Measurements from ENCODE around the gene YWHAE. TPM values are rescaled to one million over a fixed set of nuclear protein-coding genes. Genes with fewer than 3 reads are reported as not detected.
"Not testable (repeated sequence)": the region's sequence is repeated elsewhere in the genome, so short reads cannot be mapped to it uniquely, and the experiment has no call there.

The YWHAE gene
- total RNA-seq (100 to 1,000 TPM; 142 to 143 TPM), polyA plus RNA-seq (10 to 100 TPM; 54.1 to 56.4 TPM)

- CTCF ChIA-PET (ENCODE audit: partially characterized antibody) = interaction anchor here (1.5 to 3.6 kb wide), 2 partner anchors 9 to 34 kb away, joined by 9 to 20 read pairs; no protein-coding TSS in a partner anchor
- peaks cover 23 to 42% (median 33%) of the 10 kb centered on the region in 4 donors for H3K4me1 Mint-ChIP-seq
- peak within 1 kb of the TSS; percentile 95 for H3K27ac ChIP-seq (ENCODE audit: low read depth, low read length)
- DNase-seq = peak; percentile 93 to 96 (median 94)
- H3K4me3 ChIP-seq (ENCODE audit: low read length in 2 of 2) = peak within 1 kb of the TSS; percentile 76 to 100
- no peaks in the 10 kb centered on the region for H3K9me3 Mint-ChIP-seq
- peaks cover 41% of the 10 kb centered on the region for H3K4me1 ChIP-seq (ENCODE audit: insufficient read depth, low read length)
- H3K4me3 Mint-ChIP-seq = peak within 1 kb of the TSS; percentile 96 to 99 (median 98)
- H3K9me3 ChIP-seq (ENCODE audit: control insufficient read depth in 1 of 2, low read length in 2 of 2) = no peaks in the 10 kb centered on the region
- H3K36me3 Mint-ChIP-seq = peaks cover 0 to 25% of the 10 kb centered on the region in 2 donors
- H3K27me3 Mint-ChIP-seq = peaks cover 0 to 3% of the 10 kb centered on the region in 2 donors
- no peaks in the 10 kb centered on the region for H3K36me3 ChIP-seq (ENCODE audit: insufficient read depth, low read length)
- POLR2A ChIA-PET (ENCODE audit: partially characterized antibody) = interaction anchor here (0.7 to 2.9 kb wide), 19 partner anchors 9 to 230 kb away, joined by 3 to 40 read pairs (median 8); partner anchors contain the start of genes CRK, INPP5K and MYO1C
- intact Hi-C loops (cut with micrococcal nuclease) = loop anchor here (1.0 to 5.0 kb wide), 5 partner anchors 35 to 293 kb away; partner anchors contain the start of genes CRK and INPP5K
- H3K27me3 ChIP-seq (ENCODE audit: insufficient read depth, low read length) = no peaks in the 10 kb centered on the region
- peak within 1 kb of the TSS; percentile 97 to 100 (median 98) for H3K27ac Mint-ChIP-seq
These were observed at the start of gene YWHAE for GRCh38 chr17:1399679-1400512. Gene YWHAE (minus strand): TSS chr17:1400222. CDS start chr17:1400110, 112 bp downstream.

- H3K4me1 Mint-ChIP-seq = peaks cover 34 to 83% (median 55%) of the 10 kb centered on the region in 4 donors
- CTCF ChIA-PET (ENCODE audit: partially characterized antibody) = interaction anchor here (1.2 to 3.3 kb wide), 2 partner anchors 13 to 66 kb away, joined by 3 to 12 read pairs; partner anchors contain the start of gene INPP5K
These were observed 49.5 kb upstream of the YWHAE start for GRCh38 chr17:1449412-1449967.

GRCh38 chr17:1447052-1447451 is 47.0 kb upstream of the YWHAE start:
- no peak for DNase-seq
- H3K9me3 ChIP-seq (ENCODE audit: control insufficient read depth in 1 of 2, low read length in 2 of 2) = no peaks in the 10 kb centered on the region
- H3K36me3 ChIP-seq (ENCODE audit: insufficient read depth, low read length) = peaks cover 4% of the 10 kb centered on the region
- Mint-ChIP-seq H3K9me3 (no peaks in the 10 kb centered on the region), H3K4me1 (peaks cover 22 to 62% (median 37%) of the 10 kb centered on the region in 4 donors), H3K27me3 (no peaks in the 10 kb centered on the region), H3K27ac (peak overlapping the region in 6 of 7 donors; percentile 31 to 83 (median 44)), H3K4me3 (peak overlapping the region in 6 of 8 donors; percentile 6 to 50 (median 24)), H3K36me3 (peaks cover 8 to 17% of the 10 kb centered on the region in 2 donors)
- no peak overlapping the region for H3K4me3 ChIP-seq (ENCODE audit: low read length in 2 of 2)
- no peak overlapping the region for H3K27ac ChIP-seq (ENCODE audit: low read depth, low read length)
- intact Hi-C loops (cut with micrococcal nuclease) = no loop called here
- peaks cover 30% of the 10 kb centered on the region for H3K4me1 ChIP-seq (ENCODE audit: insufficient read depth, low read length)
- ChIA-PET POLR2A (ENCODE audit: partially characterized antibody) (no interaction called here), CTCF (ENCODE audit: partially characterized antibody) (no interaction called here)
- no peaks in the 10 kb centered on the region for H3K27me3 ChIP-seq (ENCODE audit: insufficient read depth, low read length)

More at GRCh38 chr17:1449412-1449967, 49.5 kb upstream of the YWHAE start:
- no peak for DNase-seq
- Mint-ChIP-seq H3K27ac (peak overlapping the region in 3 of 7 donors; percentile 32 to 84 (median 52)), H3K4me3 (no peak overlapping the region), H3K27me3 (no peaks in the 10 kb centered on the region), H3K9me3 (no peaks in the 10 kb centered on the region), H3K36me3 (peaks cover 8 to 29% of the 10 kb centered on the region in 2 donors)
- Histone ChIP-seq H3K4me1 (ENCODE audit: insufficient read depth, low read length) (peaks cover 47% of the 10 kb centered on the region), H3K4me3 (ENCODE audit: low read length in 2 of 2) (no peak overlapping the region), H3K27me3 (ENCODE audit: insufficient read depth, low read length) (no peaks in the 10 kb centered on the region), H3K27ac (ENCODE audit: low read depth, low read length) (no peak overlapping the region), H3K9me3 (ENCODE audit: control insufficient read depth in 1 of 2, low read length in 2 of 2) (no peaks in the 10 kb centered on the region), H3K36me3 (ENCODE audit: insufficient read depth, low read length) (peaks cover 4% of the 10 kb centered on the region)
- intact Hi-C loops (cut with micrococcal nuclease) = no loop called here
- POLR2A ChIA-PET (ENCODE audit: partially characterized antibody) = interaction anchor here (1.1 to 1.5 kb wide), 2 partner anchors 11 to 67 kb away, joined by 3 to 5 read pairs; partner anchors contain the start of gene INPP5K

GRCh38 chr17:1446201-1446600 is 46.2 kb upstream of the YWHAE start:
- ChIA-PET CTCF (ENCODE audit: partially characterized antibody) (no interaction called here), POLR2A (ENCODE audit: partially characterized antibody) (no interaction called here)
- H3K4me1 ChIP-seq (ENCODE audit: insufficient read depth, low read length) = peaks cover 30% of the 10 kb centered on the region
- Mint-ChIP-seq H3K27ac (peak overlapping the region in 3 of 7 donors; percentile 47 to 84 (median 70)), H3K36me3 (peaks cover 8 to 13% of the 10 kb centered on the region in 2 donors), H3K4me3 (peak overlapping the region in 4 of 8 donors; percentile 0 to 45 (median 21)), H3K4me1 (peaks cover 20 to 54% (median 32%) of the 10 kb centered on the region in 4 donors), H3K9me3 (no peaks in the 10 kb centered on the region), H3K27me3 (no peaks in the 10 kb centered on the region)
- H3K27me3 ChIP-seq (ENCODE audit: insufficient read depth, low read length) = no peaks in the 10 kb centered on the region
- H3K27ac ChIP-seq (ENCODE audit: low read depth, low read length) = no peak overlapping the region
- no peaks in the 10 kb centered on the region for H3K9me3 ChIP-seq (ENCODE audit: control insufficient read depth in 1 of 2, low read length in 2 of 2)
- no peak for DNase-seq
- intact Hi-C loops (cut with micrococcal nuclease) = no loop called here
- H3K36me3 ChIP-seq (ENCODE audit: insufficient read depth, low read length) = peaks cover 4% of the 10 kb centered on the region
- no peak overlapping the region for H3K4me3 ChIP-seq (ENCODE audit: low read length in 2 of 2)

- intact Hi-C loops (cut with micrococcal nuclease); H3K27me3 Mint-ChIP-seq; H3K9me3 Mint-ChIP-seq; H3K9me3 ChIP-seq (ENCODE audit: control insufficient read depth in 1 of 2, low read length in 2 of 2); POLR2A ChIA-PET (ENCODE audit: partially characterized antibody); H3K4me3 ChIP-seq (ENCODE audit: low read length in 2 of 2); CTCF ChIA-PET (ENCODE audit: partially characterized antibody); H3K27ac ChIP-seq (ENCODE audit: low read depth, low read length); H3K36me3 ChIP-seq (ENCODE audit: insufficient read depth, low read length); DNase-seq; H3K27me3 ChIP-seq (ENCODE audit: insufficient read depth, low read length): not testable (repeated sequence)
- Mint-ChIP-seq H3K36me3 (peaks cover 8 to 13% of the 10 kb centered on the region in 2 donors), H3K27ac (peak overlapping the region in 4 of 7 donors; percentile 2 to 22 (median 16)), H3K4me1 (peaks cover 20 to 54% (median 32%) of the 10 kb centered on the region in 4 donors), H3K4me3 (peak overlapping the region in 1 of 8 donors; percentile 26)
- H3K4me1 ChIP-seq (ENCODE audit: insufficient read depth, low read length) = peaks cover 30% of the 10 kb centered on the region
These were observed 45.7 kb upstream of the YWHAE start for GRCh38 chr17:1445695-1446094.

GRCh38 chr17:1442721-1443120 is 42.7 kb upstream of the YWHAE start:
- peaks cover 4 to 13% of the 10 kb centered on the region in 2 donors for H3K36me3 Mint-ChIP-seq
- H3K9me3 Mint-ChIP-seq; DNase-seq; H3K27me3 Mint-ChIP-seq; H3K36me3 ChIP-seq (ENCODE audit: insufficient read depth, low read length); H3K4me3 ChIP-seq (ENCODE audit: low read length in 2 of 2); H3K27ac ChIP-seq (ENCODE audit: low read depth, low read length); POLR2A ChIA-PET (ENCODE audit: partially characterized antibody); H3K9me3 ChIP-seq (ENCODE audit: control insufficient read depth in 1 of 2, low read length in 2 of 2); H3K27me3 ChIP-seq (ENCODE audit: insufficient read depth, low read length); intact Hi-C loops (cut with micrococcal nuclease): not testable (repeated sequence)
- CTCF ChIA-PET (ENCODE audit: partially characterized antibody) = interaction anchor here (1.2 kb wide), 1 partner anchor 78 kb away, joined by 3 read pairs; no protein-coding TSS in a partner anchor
- H3K4me1 Mint-ChIP-seq = peaks cover 14 to 47% (median 23%) of the 10 kb centered on the region in 4 donors
- peaks cover 18% of the 10 kb centered on the region for H3K4me1 ChIP-seq (ENCODE audit: insufficient read depth, low read length)
- peak overlapping the region in 1 of 7 donors; percentile 64 for H3K27ac Mint-ChIP-seq
- H3K4me3 Mint-ChIP-seq = peak overlapping the region in 1 of 8 donors; percentile 31

- peaks cover 13 to 41% (median 21%) of the 10 kb centered on the region in 4 donors for H3K4me1 Mint-ChIP-seq
- Histone ChIP-seq H3K4me1 (ENCODE audit: insufficient read depth, low read length) (peaks cover 13% of the 10 kb centered on the region), H3K36me3 (ENCODE audit: insufficient read depth, low read length) (peaks cover 4% of the 10 kb centered on the region), H3K4me3 (ENCODE audit: low read length in 2 of 2) (no peak overlapping the region), H3K27me3 (ENCODE audit: insufficient read depth, low read length) (no peaks in the 10 kb centered on the region), H3K27ac (ENCODE audit: low read depth, low read length) (no peak overlapping the region), H3K9me3 (ENCODE audit: control insufficient read depth in 1 of 2, low read length in 2 of 2) (no peaks in the 10 kb centered on the region)
- no peak overlapping the region for H3K27ac Mint-ChIP-seq
- CTCF ChIA-PET (ENCODE audit: partially characterized antibody) = interaction anchor here (1.2 kb wide), 1 partner anchor 77 kb away, joined by 3 read pairs; no protein-coding TSS in a partner anchor
- POLR2A ChIA-PET (ENCODE audit: partially characterized antibody) = no interaction called here
- intact Hi-C loops (cut with micrococcal nuclease) = no loop called here
- peaks cover 4 to 13% of the 10 kb centered on the region in 2 donors for H3K36me3 Mint-ChIP-seq
- H3K9me3 Mint-ChIP-seq = no peaks in the 10 kb centered on the region
- DNase-seq = no peak
- H3K27me3 Mint-ChIP-seq = no peaks in the 10 kb centered on the region
- no peak overlapping the region for H3K4me3 Mint-ChIP-seq
These were observed 42.2 kb upstream of the YWHAE start for GRCh38 chr17:1442187-1442586.

Measured in CD4-positive, alpha-beta memory T cell (primary cell).